OCI-LY7 (cell line): ENCODE results near the gene KCNIP3. TPM values are rescaled to one million over a fixed set of nuclear protein-coding genes. Genes with fewer than 3 reads are reported as not detected.

Experiments used
- BruUV-seq: library from RNA; stranded (reverse); fragments of 400-500 nt; replicated peaks from 2 replicates; lab custom pipeline; 2021; lab: Mats Ljungman, UMichigan
- CTCF ChIA-PET: fragments of 300-600 bp; sonication (Branson Sonifier 250); formaldehyde crosslinking; loops from one replicate; lab custom pipeline; 2022; ENCODE audit warnings: antibody characterized with exemption; ENCODE audit not compliant: unreplicated experiment; lab: Charles Lee
- POLR2A ChIA-PET: fragments of 300-600 bp; sonication (Branson Sonifier 250); formaldehyde crosslinking; loops from one replicate; lab custom pipeline; 2022; ENCODE audit warnings: antibody characterized with exemption; lab: Charles Lee
- DNase-seq: peaks from one replicate; pipeline ENCODE4 v3.0.0-alpha.2; 2015; ENCODE audit warnings: low spot score
- H2AFZ ChIP-seq: fragments of 200-600 bp; sonication (generic), shearing (Covaris generic); 2 replicates; pipeline ENCODE4 v1.6.1; 2014; ENCODE audit warnings: mild to moderate bottlenecking, antibody characterized with exemption, low read length, moderate library complexity
- H3K27ac ChIP-seq: fragments of 200-600 bp; sonication (generic); 2 replicates; pipeline ENCODE4 v1.5.1; 2014; ENCODE audit warnings: mixed run types, low read depth, mild to moderate bottlenecking, moderate library complexity, low read length, inconsistent platforms; ENCODE audit not compliant: poor library complexity, severe bottlenecking
- H3K36me3 ChIP-seq: fragments of 200-600 bp; sonication (generic); 2 replicates; pipeline ENCODE4 v1.6.1; 2014; ENCODE audit warnings: mild to moderate bottlenecking, antibody characterized with exemption, low read length, moderate library complexity, mixed read lengths; ENCODE audit not compliant: insufficient read depth
- H3K4me1 ChIP-seq: fragments of 200-600 bp; sonication (generic); 2 replicates; pipeline ENCODE4 v1.5.1; 2014; ENCODE audit warnings: mild to moderate bottlenecking, low read length; ENCODE audit not compliant: insufficient read depth, poor library complexity, severe bottlenecking
- H3K4me2 ChIP-seq: fragments of 200-600 bp; sonication (generic); 2 replicates; pipeline ENCODE4 v1.6.1; 2014; ENCODE audit warnings: mild to moderate bottlenecking, low read length
- H3K4me3 ChIP-seq: fragments of 200-600 bp; sonication (generic); 2 replicates; pipeline ENCODE4 v1.5.1; 2014; ENCODE audit warnings: mild to moderate bottlenecking, low read depth, low read length; ENCODE audit not compliant: poor library complexity, severe bottlenecking
- H3K79me2 ChIP-seq: fragments of 200-600 bp; sonication (generic); 2 replicates; pipeline ENCODE4 v1.6.1; 2016; ENCODE audit warnings: low read depth, mild to moderate bottlenecking, low read length, moderate library complexity, mixed read lengths; ENCODE audit not compliant: insufficient read depth
- H3K9me2 ChIP-seq: fragments of 200-600 bp; sonication (generic); 2 replicates; pipeline ENCODE4 v1.6.1; 2016; ENCODE audit warnings: mild to moderate bottlenecking, low read length, mixed read lengths; ENCODE audit not compliant: insufficient read depth
- H3K9me3 ChIP-seq: fragments of 200-600 bp; sonication (generic); 2 replicates; pipeline ENCODE4 v1.6.1; 2014; ENCODE audit warnings: mild to moderate bottlenecking, mixed run types, low read length, mixed read lengths
- H4K20me1 ChIP-seq: fragments of 200-600 bp; sonication (generic); 2 replicates; pipeline ENCODE4 v1.6.1; 2014; ENCODE audit warnings: mild to moderate bottlenecking, antibody characterized with exemption, low read length, moderate library complexity, mixed read lengths; ENCODE audit not compliant: insufficient read depth
- CTCF ChIP-seq: fragments of 200-600 bp; sonication (generic); conservative IDR thresholded peaks from 2 replicates; pipeline ENCODE4 v1.5.1; 2014; ENCODE audit warnings: mild to moderate bottlenecking, antibody characterized with exemption, low read length, moderate library complexity, mixed read lengths
- EZH2phosphoT487 ChIP-seq: fragments of 200-600 bp; sonication (generic); IDR thresholded peaks from 2 replicates; pipeline ENCODE4 v1.6.1; 2018; ENCODE audit warnings: low read depth, borderline replicate concordance, mild to moderate bottlenecking, mixed run types, antibody characterized with exemption, low read length, moderate library complexity, mixed read lengths
- intact Hi-C: fragments of 100-400 bp; cut with micrococcal nuclease; formaldehyde crosslinking; loops from one replicate; pipeline ENCODE4 v1.10.0; 2022; ENCODE audit not compliant: unreplicated experiment
- total RNA-seq, 2 experiments: library from RNA; depleted of rRNA in 1 of 2; stranded (reverse); fragments of >200 nt in 1 of 2; shearing (Covaris generic) in 1 of 2; gene quantifications; 2 replicates each; pipeline ENCODE4 v1.2.3, GENCODE V29; 2014 to 2022

The KCNIP3 gene
- total RNA-seq, 2 experiments from 2014 or later: not detected

- Histone ChIP-seq H3K27ac (no peak overlapping the region), H2AFZ (no peak overlapping the region), H4K20me1 (no peaks in the 10 kb centered on the region), H3K4me2 (no peak overlapping the region), H3K79me2 (no peaks in the 10 kb centered on the region), H3K9me3 (no peaks in the 10 kb centered on the region), H3K4me1 (no peaks in the 10 kb centered on the region), H3K9me2 (no peaks in the 10 kb centered on the region), H3K36me3 (no peaks in the 10 kb centered on the region), H3K4me3 (no peak overlapping the region)
- intact Hi-C loops: no loop called here
- no peak for DNase-seq
- POLR2A ChIA-PET: no interaction called here
- TF ChIP-seq EZH2phosphoT487: no peak
- no peak for TF ChIP-seq CTCF
- BruUV-seq: no TSS peak
- CTCF ChIA-PET: interaction anchor here (0.6 kb wide), 1 partner anchor 18 kb away, joined by 3 read pairs; no protein-coding TSS in a partner anchor
Measured at GRCh38 chr2:95313296-95314131, 16.4 kb downstream of the KCNIP3 start.

- BruUV-seq: no TSS peak
- no peak overlapping the region for H3K4me2 ChIP-seq
- TF ChIP-seq CTCF (no peak), EZH2phosphoT487 (no peak)
- H3K9me2 ChIP-seq: no peaks in the 10 kb centered on the region
- no peak overlapping the region for H2AFZ ChIP-seq
- intact Hi-C loops: no loop called here
- H3K79me2 ChIP-seq: no peaks in the 10 kb centered on the region
- ChIA-PET POLR2A (no interaction called here), CTCF (no interaction called here)
- DNase-seq: no peak
- H3K9me3 ChIP-seq: no peaks in the 10 kb centered on the region
- no peaks in the 10 kb centered on the region for H4K20me1 ChIP-seq
- no peaks in the 10 kb centered on the region for H3K4me1 ChIP-seq
- no peak overlapping the region for H3K27ac ChIP-seq
- no peaks in the 10 kb centered on the region for H3K36me3 ChIP-seq
- no peak overlapping the region for H3K4me3 ChIP-seq
Measured at GRCh38 chr2:95314598-95314963, 17.4 kb downstream of the KCNIP3 start.

- no peak overlapping the region for H3K4me2 ChIP-seq
- no peak overlapping the region for H3K27ac ChIP-seq
- H3K36me3 ChIP-seq: no peaks in the 10 kb centered on the region
- TF ChIP-seq EZH2phosphoT487: no peak
- TF ChIP-seq CTCF: peak; percentile 59
- H3K79me2 ChIP-seq: no peaks in the 10 kb centered on the region
- no TSS peak for BruUV-seq
- H3K4me3 ChIP-seq: no peak overlapping the region
- POLR2A ChIA-PET: no interaction called here
- CTCF ChIA-PET: no interaction called here
- DNase-seq: peak; percentile 9
- no peaks in the 10 kb centered on the region for H3K4me1 ChIP-seq
- no peak overlapping the region for H2AFZ ChIP-seq
- H3K9me3 ChIP-seq: no peaks in the 10 kb centered on the region
- intact Hi-C loops: no loop called here
- no peaks in the 10 kb centered on the region for H4K20me1 ChIP-seq
- H3K9me2 ChIP-seq: no peaks in the 10 kb centered on the region
Measured at GRCh38 chr2:95314964-95315611, 17.9 kb downstream of the KCNIP3 start.
